PC-9 (cell line): ENCODE measurements around the gene FCSK. TPM values are rescaled to one million over a fixed set of nuclear protein-coding genes. Genes with fewer than 3 reads are reported as not detected.

Experiments
- BruUV-seq: library from RNA; stranded (reverse); fragments of 400-500 nt; replicated peaks from 2 replicates; lab custom pipeline; 2021; lab: Mats Ljungman, UMichigan
- CTCF ChIA-PET: fragments of 300-600 bp; sonication (Branson Sonifier 250); formaldehyde crosslinking; loops from one replicate; lab custom pipeline; 2022; ENCODE audit warnings: antibody characterized with exemption; lab: Charles Lee
- POLR2A ChIA-PET: fragments of 300-600 bp; sonication (Branson Sonifier 250); formaldehyde crosslinking; loops from one replicate; lab custom pipeline; 2022; ENCODE audit warnings: antibody characterized with exemption; ENCODE audit not compliant: unreplicated experiment; lab: Charles Lee
- DNase-seq, 2 experiments: peaks; one replicate each; pipeline versions ENCODE4 v3.0.0 to v3.0.0-alpha.2; 2015 to 2022; ENCODE audit warnings: mixed read lengths in 1 of 2
- H2AFZ ChIP-seq: fragments of 200-600 bp; sonication (generic); 2 replicates; pipeline ENCODE4 v1.8.1; 2017; ENCODE audit warnings: antibody characterized with exemption
- H3F3A ChIP-seq: fragments of 200-600 bp; sonication (generic); 2 replicates; pipeline ENCODE4 v1.8.1; 2017; ENCODE audit warnings: antibody characterized with exemption, mild to moderate bottlenecking, low read depth; ENCODE audit not compliant: insufficient read depth
- H3K27ac ChIP-seq: fragments of 200-600 bp; sonication (generic); 2 replicates; pipeline ENCODE4 v1.6.1; 2016; ENCODE audit warnings: mixed run types
- H3K27me3 ChIP-seq: fragments of 200-600 bp; sonication (generic); 2 replicates; pipeline ENCODE4 v1.6.1; 2016; ENCODE audit warnings: low read depth, mixed run types; ENCODE audit not compliant: insufficient read depth
- H3K36me3 ChIP-seq: fragments of 200-600 bp; sonication (generic); 2 replicates; pipeline ENCODE4 v1.6.1; 2016; ENCODE audit warnings: low read depth, mixed run types
- H3K4me1 ChIP-seq: fragments of 200-600 bp; sonication (generic); replicated peaks from 2 replicates; pipeline ENCODE4 v1.6.1; 2016; ENCODE audit warnings: mixed run types; ENCODE audit not compliant: insufficient read depth
- H3K4me2 ChIP-seq: fragments of 200-600 bp; sonication (generic); 2 replicates; pipeline ENCODE4 v1.6.1; 2017; ENCODE audit warnings: mixed run types
- H3K4me3 ChIP-seq: fragments of 200-600 bp; sonication (generic); 2 replicates; pipeline ENCODE4 v1.6.1; 2016; ENCODE audit warnings: mixed run types
- H3K79me2 ChIP-seq: fragments of 200-600 bp; sonication (generic); 2 replicates; pipeline ENCODE4 v1.6.1; 2017; ENCODE audit warnings: low read depth, mixed run types
- H3K9me2 ChIP-seq: fragments of 200-600 bp; sonication (generic); 2 replicates; pipeline ENCODE4 v1.8.1; 2017; ENCODE audit warnings: mild to moderate bottlenecking; ENCODE audit not compliant: insufficient read depth
- H3K9me3 ChIP-seq: fragments of 200-600 bp; sonication (generic); 2 replicates; pipeline ENCODE4 v1.8.1; 2016; ENCODE audit warnings: low read depth; ENCODE audit not compliant: insufficient read depth
- H4K20me1 ChIP-seq: fragments of 200-600 bp; sonication (generic); 2 replicates; pipeline ENCODE4 v1.8.1; 2017; ENCODE audit not compliant: insufficient read depth
- CTCF ChIP-seq: fragments of 200-600 bp; sonication (generic); conservative IDR thresholded peaks from 2 replicates; pipeline ENCODE4 v1.6.1; 2017; ENCODE audit warnings: mixed run types, antibody characterized with exemption, mild to moderate bottlenecking, moderate library complexity
- EZH2 ChIP-seq: fragments of 200-600 bp; sonication (generic); IDR thresholded peaks from 2 replicates; pipeline ENCODE4 v1.8.0; 2017; ENCODE audit warnings: antibody characterized with exemption, low read depth
- intact Hi-C: fragments of 100-400 bp; cut with micrococcal nuclease; formaldehyde crosslinking; loops from one replicate; pipeline ENCODE4 v1.10.0; 2022; ENCODE audit not compliant: unreplicated experiment
- total RNA-seq: library from RNA; stranded (reverse); gene quantifications from 2 replicates; pipeline ENCODE4 v1.2.3, GENCODE V29; 2021

Gene FCSK
- total RNA-seq, 1 experiment from 2014 or later = 17.0 TPM

GRCh38 chr16:70484867-70485266 lies 30.5 kb downstream of the FCSK start:
- Histone ChIP-seq H3K4me1 (peaks cover 18% of the 10 kb centered on the region), H3K79me2 (no peaks in the 10 kb centered on the region), H3K27me3 (no peaks in the 10 kb centered on the region), H3K4me3 (no peak overlapping the region), H3K9me3 (no peaks in the 10 kb centered on the region), H3F3A (peaks cover 28% of the 10 kb centered on the region), H4K20me1 (no peaks in the 10 kb centered on the region), H3K9me2 (no peaks in the 10 kb centered on the region), H3K36me3 (0 out of 2 replicates have a peak, but pooled peaks cover 8% of the 10 kb centered on the region), H3K27ac (no peak overlapping the region), H2AFZ (no peak overlapping the region), H3K4me2 (no peak overlapping the region)
- ChIA-PET POLR2A (no interaction called here), CTCF (no interaction called here)
- BruUV-seq = no TSS peak
- no peak for TF ChIP-seq EZH2
- no peak for TF ChIP-seq CTCF
- intact Hi-C loops = no loop called here
- DNase-seq = no peak

- POLR2A ChIA-PET = interaction anchor here (0.6 kb wide), 1 partner anchor 104 kb away, joined by 4 read pairs; no protein-coding TSS in a partner anchor
- TF ChIP-seq CTCF = no peak
- TF ChIP-seq EZH2 = no peak
Measured at GRCh38 chr16:70490261-70490660, 35.9 kb downstream of the FCSK start.

GRCh38 chr16:70493802-70494201 lies 39.4 kb downstream of the FCSK start:
- Histone ChIP-seq H3K36me3 (peaks cover 15% of the 10 kb centered on the region; the same call in 1 of the 2 replicates), H3F3A (peaks cover 19% of the 10 kb centered on the region), H3K79me2 (no peaks in the 10 kb centered on the region), H3K4me2 (no peak overlapping the region), H2AFZ (no peak overlapping the region), H3K4me3 (no peak overlapping the region), H3K9me3 (no peaks in the 10 kb centered on the region), H3K9me2 (no peaks in the 10 kb centered on the region), H3K4me1 (peaks cover 4% of the 10 kb centered on the region; the same call in 1 of the 2 replicates), H3K27me3 (no peaks in the 10 kb centered on the region), H3K27ac (no peak overlapping the region), H4K20me1 (no peaks in the 10 kb centered on the region)
- intact Hi-C loops = no loop called here
- ChIA-PET CTCF (no interaction called here), POLR2A (no interaction called here)
- DNase-seq = no peak
- no TSS peak for BruUV-seq
- TF ChIP-seq EZH2 (no peak), CTCF (no peak)

More at GRCh38 chr16:70490261-70490660, 35.9 kb downstream of the FCSK start:
- no peak overlapping the region for H3K4me3 ChIP-seq
- no peaks in the 10 kb centered on the region for H3K27me3 ChIP-seq
- H3K27ac ChIP-seq = no peak overlapping the region
- DNase-seq = no peak
- no peak overlapping the region for H2AFZ ChIP-seq
- H3K9me2 ChIP-seq = no peaks in the 10 kb centered on the region
- H3K9me3 ChIP-seq = no peaks in the 10 kb centered on the region
- intact Hi-C loops = no loop called here
- H3K36me3 ChIP-seq = 0 out of 2 replicates have a peak, but pooled peaks cover 10% of the 10 kb centered on the region
- H3K4me2 ChIP-seq = no peak overlapping the region
- H3K79me2 ChIP-seq = no peaks in the 10 kb centered on the region
- H3F3A ChIP-seq = peaks cover 29% of the 10 kb centered on the region
- no peaks in the 10 kb centered on the region for H4K20me1 ChIP-seq
- no TSS peak for BruUV-seq
- CTCF ChIA-PET = no interaction called here
- H3K4me1 ChIP-seq = peaks cover 18% of the 10 kb centered on the region
